Mesenchymal stem cell (in vitro differentiated cells and primary cell): Measurements from ENCODE around the gene USP7.
A peak's percentile ranks its signal among the peaks of the same experiment; 100 is the strongest.

Experiments
- DNase-seq: peaks from one replicate; pipeline ENCODE4 v3.0.0-alpha.2; 2013
- H2AFZ ChIP-seq: one replicate; pipeline ENCODE4 v1.6.1; 2013; ENCODE audit warnings: low read depth, mild to moderate bottlenecking, control low read depth, inconsistent platforms, low read length, moderate library complexity
- H2AK5ac ChIP-seq: 2 replicates; pipeline ENCODE4 v1.6.1; 2013; ENCODE audit warnings: low read length, moderate library complexity, mild to moderate bottlenecking, inconsistent platforms; ENCODE audit not compliant: severe bottlenecking
- H2BK120ac ChIP-seq: one replicate; pipeline ENCODE4 v1.6.1; 2013; ENCODE audit warnings: low read depth, mild to moderate bottlenecking, inconsistent platforms, low read length, moderate library complexity
- H2BK12ac ChIP-seq, 2 experiments: one replicate each; pipeline ENCODE4 v1.6.1; 2013; ENCODE audit warnings: inconsistent platforms in 2 of 2, low read length in 2 of 2, mild to moderate bottlenecking in 2 of 2, moderate library complexity in 2 of 2, control low read depth in 1 of 2
- H2BK15ac ChIP-seq: one replicate; pipeline ENCODE4 v1.6.1; 2013; ENCODE audit warnings: mild to moderate bottlenecking, low read depth, inconsistent platforms; ENCODE audit not compliant: poor library complexity, severe bottlenecking
- H2BK5ac ChIP-seq: 2 replicates; pipeline ENCODE4 v1.6.1; 2013; ENCODE audit warnings: low read depth, mild to moderate bottlenecking, low read length, control low read depth, inconsistent platforms; ENCODE audit not compliant: poor library complexity, severe bottlenecking
- H3K14ac ChIP-seq, 2 experiments: one replicate each; pipeline ENCODE4 v1.6.1; 2013; ENCODE audit warnings: inconsistent platforms in 2 of 2, low read length in 2 of 2, control low read depth in 1 of 2, mild to moderate bottlenecking in 1 of 2, moderate library complexity in 1 of 2
- H3K18ac ChIP-seq, 2 experiments: one replicate each; pipeline ENCODE4 v1.6.1; 2013; ENCODE audit warnings: inconsistent platforms in 2 of 2, low read length in 2 of 2, control low read depth in 1 of 2, low read depth in 1 of 2, mild to moderate bottlenecking in 1 of 2
- H3K23ac ChIP-seq, 2 experiments: one replicate each; pipeline ENCODE4 v1.6.1; 2013; ENCODE audit warnings: inconsistent platforms in 2 of 2, low read length in 2 of 2, mild to moderate bottlenecking in 2 of 2, moderate library complexity in 2 of 2, control low read depth in 1 of 2
- H3K27ac ChIP-seq: 2 replicates; pipeline ENCODE4 v1.5.1; 2013; ENCODE audit warnings: mild to moderate bottlenecking, moderate library complexity, low read length, control low read depth, inconsistent platforms; ENCODE audit not compliant: poor library complexity, severe bottlenecking
- H3K27me3 ChIP-seq, 2 experiments: 2 replicates each; pipeline versions ENCODE4 v1.6.1 to v1.7.0; 2013; ENCODE audit warnings: low read length in 2 of 2, mild to moderate bottlenecking in 2 of 2, moderate library complexity in 2 of 2, control low read depth in 1 of 2, inconsistent platforms in 1 of 2; ENCODE audit not compliant: control insufficient read depth in 1 of 2, insufficient read depth in 1 of 2
- H3K36me3 ChIP-seq, 2 experiments: 2 replicates each; pipeline versions ENCODE4 v1.6.1 to v1.7.0; 2013; ENCODE audit warnings: low read length in 2 of 2, control low read depth in 1 of 2, inconsistent platforms in 1 of 2, low read depth in 1 of 2, mild to moderate bottlenecking in 1 of 2; ENCODE audit not compliant: insufficient read depth in 2 of 2, control insufficient read depth in 1 of 2
- H3K4ac ChIP-seq, 2 experiments: one replicate each; pipeline ENCODE4 v1.6.1; 2013; ENCODE audit warnings: inconsistent platforms in 2 of 2, low read length in 2 of 2, mild to moderate bottlenecking in 2 of 2, moderate library complexity in 2 of 2, control low read depth in 1 of 2, low read depth in 1 of 2
- H3K4me1 ChIP-seq: 2 replicates; pipeline ENCODE4 v1.6.1; 2013; ENCODE audit warnings: low read depth, low read length, control low read depth; ENCODE audit not compliant: control insufficient read depth, insufficient read depth
- H3K4me2 ChIP-seq: 2 replicates; pipeline ENCODE4 v1.6.1; 2013; ENCODE audit warnings: low read length, mild to moderate bottlenecking, inconsistent platforms; ENCODE audit not compliant: poor library complexity, severe bottlenecking
- H3K4me3 ChIP-seq, 2 experiments: 2 replicates each; pipeline versions ENCODE4 v1.5.1 to v1.7.0; 2013; ENCODE audit warnings: low read length in 2 of 2, mild to moderate bottlenecking in 2 of 2, control low read depth in 1 of 2, low read depth in 1 of 2; ENCODE audit not compliant: insufficient read depth in 1 of 2
- H3K79me1 ChIP-seq: replicated peaks from 2 replicates; pipeline ENCODE4 v1.6.1; 2013; ENCODE audit warnings: mild to moderate bottlenecking, control low read depth, low read length, inconsistent platforms; ENCODE audit not compliant: poor library complexity, severe bottlenecking
- H3K9ac ChIP-seq: 2 replicates; pipeline ENCODE4 v1.7.0; 2013; ENCODE audit warnings: mild to moderate bottlenecking, low read length, moderate library complexity
- H3K9me3 ChIP-seq: 2 replicates; pipeline ENCODE4 v1.7.0; 2013; ENCODE audit warnings: mild to moderate bottlenecking, low read length; ENCODE audit not compliant: control insufficient read depth
- H4K8ac ChIP-seq: one replicate; pipeline ENCODE4 v1.6.1; 2013; ENCODE audit warnings: inconsistent platforms, mild to moderate bottlenecking, low read length, moderate library complexity
- H4K91ac ChIP-seq: one replicate; pipeline ENCODE4 v1.6.1; 2013; ENCODE audit warnings: mild to moderate bottlenecking, low read length, inconsistent platforms
- WGBS: methylation state at CpG from one replicate; pipeline ENCODE4 v1.1.7; 2013; ENCODE audit warnings: mixed read lengths; 5-methylcytosine and 5-hydroxymethylcytosine counted together

The USP7 gene

GRCh38 chr16:8861563-8862308 is 102.0 kb downstream of the USP7 start:
- H3K36me3 ChIP-seq: peaks cover 34 to 35% of the 10 kb centered on the region in 2 experiments
- peak overlapping the region; percentile 69 for H2AK5ac ChIP-seq
- peaks cover 4% of the 10 kb centered on the region for H3K79me1 ChIP-seq
- H3K27me3 ChIP-seq: no peaks in the 10 kb centered on the region
- H2BK120ac ChIP-seq: no peak overlapping the region
- no peaks in the 10 kb centered on the region for H3K9me3 ChIP-seq
- H2BK15ac ChIP-seq: no peak overlapping the region
- H3K4me1 ChIP-seq: peaks cover 71% of the 10 kb centered on the region
- H3K14ac ChIP-seq: no peak overlapping the region
- no peak overlapping the region for H2BK12ac ChIP-seq
- WGBS: 95% methylated on average over 13 of the region's 14 CpGs
- peak overlapping the region in 1 of 2 experiments; percentile 12 for H3K4ac ChIP-seq
- H4K91ac ChIP-seq: no peak overlapping the region
- H3K23ac ChIP-seq: no peak overlapping the region
- H2AFZ ChIP-seq: no peak overlapping the region
- H3K4me3 ChIP-seq: no peak overlapping the region
- no peak overlapping the region for H2BK5ac ChIP-seq
- H3K27ac ChIP-seq: no peak overlapping the region
- DNase-seq: peak; percentile 35
- peak overlapping the region; percentile 27 for H3K9ac ChIP-seq
- no peak overlapping the region for H3K4me2 ChIP-seq
- peak overlapping the region in 1 of 2 experiments; percentile 67 for H3K18ac ChIP-seq
- H4K8ac ChIP-seq: no peak overlapping the region

DNA sequence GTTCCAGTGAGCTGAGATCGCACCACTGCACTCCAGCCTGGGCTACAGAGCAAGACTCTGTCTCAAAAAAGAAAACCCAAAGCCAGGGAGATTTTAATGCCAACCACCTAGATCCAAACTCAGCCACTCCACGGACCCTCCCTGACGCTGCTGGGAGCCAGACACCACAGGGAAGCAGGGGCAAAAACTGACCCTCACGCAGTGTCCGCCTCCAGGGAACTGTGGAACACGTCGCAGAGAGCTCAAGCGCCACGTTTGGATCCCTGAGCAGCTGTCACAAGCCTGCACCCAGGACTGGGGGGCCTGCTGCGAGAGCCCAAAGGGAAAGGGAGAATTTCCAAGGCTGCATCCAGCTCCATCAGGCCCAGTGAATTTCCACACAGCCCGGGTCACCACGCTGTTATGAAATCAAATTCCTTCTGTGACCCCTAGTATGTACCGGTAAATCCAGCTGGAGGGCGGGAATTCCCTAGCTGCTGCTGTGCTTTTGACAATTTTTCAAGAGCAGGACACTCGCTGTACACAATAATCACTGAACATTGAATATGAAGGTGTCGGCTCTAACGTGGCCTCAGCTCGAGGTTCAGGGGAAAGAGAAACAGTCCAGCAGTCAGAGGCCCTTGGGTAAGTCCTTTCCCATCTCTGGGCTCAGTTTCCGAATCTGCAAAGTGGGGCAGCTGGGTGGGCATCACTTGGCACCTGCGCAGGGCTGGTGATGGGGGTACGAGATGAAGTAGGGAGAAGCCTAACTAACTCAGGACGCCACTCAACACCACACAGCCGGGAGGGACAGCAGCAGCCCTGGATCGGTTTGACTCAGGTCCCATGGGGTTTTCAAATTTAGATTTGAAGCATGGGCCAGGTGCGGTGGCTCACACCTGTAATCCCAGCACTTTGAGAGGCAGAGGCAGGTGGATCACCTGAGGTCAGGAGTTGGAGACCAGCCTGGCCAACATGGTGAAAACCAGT is 103.5 kb downstream of the USP7 start:
- Histone ChIP-seq H3K18ac (peak overlapping the region; percentile 45 to 52), H3K9ac (peak overlapping the region; percentile 68), H3K4ac (peak overlapping the region in 1 of 2 experiments; percentile 10), H3K4me1 (peaks cover 60% of the 10 kb centered on the region), H3K79me1 (peaks cover 10% of the 10 kb centered on the region), H2AFZ (no peak overlapping the region), H3K27me3 (no peaks in the 10 kb centered on the region), H2BK5ac (no peak overlapping the region), H3K27ac (peak overlapping the region; percentile 73), H2BK15ac (peak overlapping the region; percentile 23), H2BK12ac (peak overlapping the region in 1 of 2 experiments; percentile 82), H3K4me3 (peak overlapping the region in 1 of 2 experiments; percentile 54), H2AK5ac (peak overlapping the region; percentile 76), H3K36me3 (peaks cover 46 to 51% of the 10 kb centered on the region in 2 experiments), H3K14ac (peak overlapping the region in 1 of 2 experiments; percentile 41), H3K9me3 (no peaks in the 10 kb centered on the region), H3K4me2 (peak overlapping the region; percentile 30), H2BK120ac (no peak overlapping the region), H4K91ac (no peak overlapping the region), H4K8ac (no peak overlapping the region), H3K23ac (no peak overlapping the region)
- DNase-seq: peak; percentile 89
- WGBS: 67% methylated on average over 25 of the region's 25 CpGs

GRCh38 chr16:8858994-8859912 is 104.5 kb downstream of the USP7 start:
- no peak overlapping the region for H2BK15ac ChIP-seq
- H2BK12ac ChIP-seq: no peak overlapping the region
- H3K9me3 ChIP-seq: no peaks in the 10 kb centered on the region
- no peak overlapping the region for H3K14ac ChIP-seq
- no peak overlapping the region for H2AK5ac ChIP-seq
- peaks cover 56 to 59% of the 10 kb centered on the region in 2 experiments for H3K36me3 ChIP-seq
- H4K91ac ChIP-seq: peak overlapping the region; percentile 44
- 93% methylated on average over 31 of the region's 31 CpGs for WGBS
- H3K4me2 ChIP-seq: no peak overlapping the region
- H3K4me1 ChIP-seq: peaks cover 57% of the 10 kb centered on the region
- H3K9ac ChIP-seq: peak overlapping the region; percentile 68
- H2BK5ac ChIP-seq: no peak overlapping the region
- no peak overlapping the region for H3K27ac ChIP-seq
- H2AFZ ChIP-seq: no peak overlapping the region
- H3K79me1 ChIP-seq: peaks cover 16% of the 10 kb centered on the region
- no peaks in the 10 kb centered on the region for H3K27me3 ChIP-seq
- H3K23ac ChIP-seq: no peak overlapping the region
- H4K8ac ChIP-seq: no peak overlapping the region
- no peak for DNase-seq
- H3K4ac ChIP-seq: no peak overlapping the region
- H3K18ac ChIP-seq: peak overlapping the region in 1 of 2 experiments; percentile 13
- no peak overlapping the region for H2BK120ac ChIP-seq
- H3K4me3 ChIP-seq: no peak overlapping the region
